HEK293 (cell line): Measurements from ENCODE around the gene GRID2.

Experiments used
- CTCF ChIP-seq: fragments of 450-650 bp; formaldehyde crosslinking; IDR thresholded peaks from 2 replicates; pipeline ENCODE4 v1.5.1; 2016; ENCODE audit warnings: missing biosample characterization, missing genetic modification characterization
- PBX3 ChIP-seq: sonication (generic); formaldehyde crosslinking; IDR thresholded peaks from 2 replicates; pipeline ENCODE4 v1.8.1; 2022; ENCODE audit warnings: mild to moderate bottlenecking, moderate library complexity, missing genetic modification reagents
- ZNF324 ChIP-seq: fragments of 450-650 bp; formaldehyde crosslinking; IDR thresholded peaks from 2 replicates; pipeline ENCODE4 v1.5.1; 2016; ENCODE audit warnings: missing biosample characterization, missing genetic modification characterization

- TF ChIP-seq PBX3 (CRISPR knock-in tag) (no peak), ZNF324 (tag by site-specific recombination) (no peak), CTCF (tag by site-specific recombination) (no peak)
Measured at GRCh38 chr4:92735025-92735665, 431.4 kb downstream of the GRID2 start.
